GM18498 (cell line): ENCODE measurements around the gene ATXN1.
"Not testable (repeated sequence)": the region's sequence is repeated elsewhere in the genome, so short reads cannot be mapped to it uniquely, and the experiment has no call there.

Experiments
- ATAC-seq: cut with Tn5 transposase; IDR thresholded peaks from one replicate; pipeline ENCODE4 v1.9.1; 2021; ENCODE audit warnings: mild to moderate bottlenecking, moderate library complexity; ENCODE audit not compliant: unreplicated experiment

The ATXN1 gene

GRCh38 chr6:16470502-16471221 lies 290.6 kb downstream of the ATXN1 start:
- ATAC-seq = no peak

DNA sequence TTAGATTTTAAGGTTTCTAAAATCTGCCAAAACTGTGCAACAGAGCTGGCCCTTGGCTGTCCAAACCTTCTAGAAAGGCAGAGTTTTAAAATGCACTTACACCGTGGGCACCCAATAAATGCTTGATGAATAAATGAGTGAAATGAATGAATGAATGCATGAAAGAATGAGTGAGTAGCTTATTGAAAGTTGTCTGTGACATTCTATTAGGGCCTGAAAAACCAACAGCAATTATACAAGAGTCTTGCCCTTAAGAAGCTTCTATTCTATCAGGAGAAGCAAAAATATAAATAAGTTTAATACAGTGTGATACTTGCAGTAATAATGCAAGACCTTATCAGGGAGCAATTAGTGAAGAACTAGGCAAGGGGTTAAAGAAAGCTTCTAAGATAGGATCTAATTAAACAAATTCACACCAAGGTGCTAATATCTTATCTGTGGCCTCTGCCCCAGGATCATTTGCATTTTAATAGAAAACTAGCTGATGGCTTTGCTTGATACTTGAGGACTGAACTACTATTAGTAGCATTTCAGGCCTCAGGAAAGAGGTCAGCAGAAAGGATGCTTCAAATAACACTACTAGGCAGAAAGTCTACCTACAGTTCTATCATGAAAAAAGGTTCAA lies 292.2 kb downstream of the ATXN1 start:
- ATAC-seq = no peak

DNA sequence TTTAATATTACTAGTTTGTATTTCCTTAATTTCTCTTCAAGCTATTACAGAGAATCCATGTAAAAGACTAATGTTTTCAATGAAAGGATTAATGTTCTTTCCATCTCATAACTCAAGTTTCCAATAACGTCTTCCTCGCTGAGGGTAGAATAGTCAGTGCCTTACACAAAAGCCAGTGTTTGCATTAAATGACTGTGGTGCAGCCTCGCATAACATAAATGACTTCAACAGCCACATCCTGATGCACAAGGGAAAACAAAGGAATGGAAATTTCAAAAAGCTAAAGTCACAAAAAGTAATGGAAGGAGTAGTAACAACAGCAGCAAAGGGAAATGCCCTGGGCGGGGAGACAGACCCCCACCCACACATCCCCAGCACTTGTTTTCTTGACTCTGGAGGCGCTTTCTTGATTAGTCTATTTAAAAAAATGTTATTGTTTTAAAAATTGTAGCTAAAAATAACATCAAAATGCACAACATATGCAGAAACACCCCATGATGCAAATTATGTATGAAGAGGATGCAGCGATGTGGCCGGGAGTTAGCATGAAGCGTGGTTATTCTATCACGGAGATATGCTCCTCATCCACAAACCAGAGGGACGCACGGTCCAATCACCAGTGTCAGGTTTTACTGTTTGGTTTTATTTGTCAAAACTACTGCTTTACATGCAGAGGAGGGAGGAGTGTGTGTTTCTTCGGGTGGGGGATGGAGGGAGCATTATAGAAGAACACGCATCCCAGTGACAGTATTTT lies 294.3 kb downstream of the ATXN1 start:
- no peak for ATAC-seq

DNA sequence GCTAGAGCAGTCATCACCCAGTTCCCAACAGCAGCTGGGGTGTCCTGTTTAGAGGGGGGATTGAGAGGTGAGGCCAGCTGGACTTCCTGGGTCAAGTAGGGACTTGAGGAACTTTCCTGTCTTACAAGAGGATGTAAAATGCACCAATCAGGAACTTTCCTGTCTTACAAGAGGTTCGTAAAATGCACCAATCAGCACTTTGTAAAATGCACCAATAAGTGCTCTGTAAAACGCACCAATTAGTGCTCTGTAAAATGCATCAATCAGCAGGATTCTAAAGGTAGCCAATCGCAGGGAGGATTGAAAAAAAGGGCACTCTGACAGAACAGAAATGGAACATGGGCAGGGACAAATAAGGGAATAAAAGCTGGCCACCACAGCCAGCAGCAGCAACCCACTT lies 297.2 kb downstream of the ATXN1 start:
- no peak for ATAC-seq

DNA sequence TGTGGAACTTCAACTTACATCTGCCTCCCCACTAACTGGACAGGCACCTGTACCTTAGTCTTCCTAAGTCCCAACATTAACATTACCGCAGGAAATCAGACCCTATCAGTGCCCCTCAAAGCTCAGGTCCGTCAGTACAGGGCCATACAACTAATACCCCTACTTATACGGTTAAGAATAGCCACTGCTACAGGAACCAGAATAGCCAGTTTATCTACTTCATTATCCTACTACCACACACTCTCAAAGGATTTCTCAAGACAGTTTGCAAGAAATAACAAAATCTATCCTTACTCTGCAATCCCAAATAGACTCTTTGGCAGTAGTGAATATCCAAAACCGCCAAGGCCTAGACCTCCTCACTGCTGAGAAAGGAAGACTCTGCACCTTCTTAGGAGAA lies 298.0 kb downstream of the ATXN1 start:
- ATAC-seq = not testable (repeated sequence)

GRCh38 chr6:16461491-16461890 lies 299.8 kb downstream of the ATXN1 start:
- no peak for ATAC-seq

- ATAC-seq = not testable (repeated sequence)
These were observed 301.8 kb downstream of the ATXN1 start for GRCh38 chr6:16459472-16459871.

DNA sequence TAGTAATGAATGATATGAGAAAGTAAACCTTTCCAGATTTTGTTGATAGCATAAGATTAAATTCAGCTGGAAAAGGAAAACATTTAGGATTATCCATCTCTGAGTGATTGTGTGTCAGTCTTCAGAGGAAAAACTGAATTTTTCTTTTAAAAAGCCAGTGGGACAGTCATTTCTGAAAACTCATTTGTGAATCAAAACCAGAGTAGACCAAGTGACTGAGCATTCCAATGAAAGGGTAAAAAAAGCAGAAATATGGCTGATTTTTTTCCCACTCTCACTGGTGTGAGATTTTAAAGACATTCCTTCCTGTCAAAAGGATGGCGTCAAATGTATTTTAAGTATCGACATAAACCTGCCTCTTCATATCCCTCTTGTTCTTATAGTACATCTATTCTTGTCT lies 308.9 kb downstream of the ATXN1 start:
- no peak for ATAC-seq

DNA sequence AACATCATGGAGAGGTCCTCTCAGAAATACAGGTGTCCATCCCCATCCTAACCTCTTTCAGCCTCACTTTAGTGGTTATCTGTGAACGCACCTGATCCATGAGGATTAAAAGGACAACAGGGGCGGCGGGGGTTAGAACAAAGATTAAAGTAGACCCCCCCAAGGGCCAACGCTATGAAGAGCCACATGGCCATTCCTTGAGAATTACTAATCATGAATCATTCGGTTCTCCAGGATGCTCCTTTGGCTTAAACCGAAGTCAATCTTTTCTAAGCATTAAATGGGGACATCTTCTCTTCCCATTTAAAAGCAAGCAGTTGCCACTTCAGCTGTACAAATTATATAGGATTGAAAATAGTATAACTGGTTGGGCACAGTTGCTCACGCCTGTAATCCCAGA lies 310.4 kb downstream of the ATXN1 start:
- no peak for ATAC-seq

GRCh38 chr6:16450285-16450684 lies 311.0 kb downstream of the ATXN1 start:
- ATAC-seq = no peak

DNA sequence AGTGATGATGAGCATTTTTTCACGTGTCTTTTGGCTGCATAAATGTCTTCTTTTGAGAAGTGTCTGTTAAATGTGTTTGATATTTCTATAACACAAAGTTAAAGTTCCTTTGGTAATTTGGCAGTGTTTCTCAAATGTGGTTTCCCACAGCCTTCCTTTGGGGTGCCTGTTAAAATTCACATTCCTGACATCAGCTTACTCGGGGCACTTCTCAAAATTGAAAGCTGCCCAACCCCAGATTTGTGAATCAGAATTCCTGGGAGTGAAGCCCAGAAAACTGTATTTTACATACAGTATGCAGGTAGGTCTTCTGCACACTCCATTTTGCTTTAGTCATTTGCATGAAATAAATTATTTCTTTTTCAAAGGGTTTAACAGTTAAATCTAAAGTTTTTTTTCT lies 315.0 kb downstream of the ATXN1 start:
- no peak for ATAC-seq

- no peak for ATAC-seq
These were observed 319.2 kb downstream of the ATXN1 start for GRCh38 chr6:16442031-16442430.

DNA sequence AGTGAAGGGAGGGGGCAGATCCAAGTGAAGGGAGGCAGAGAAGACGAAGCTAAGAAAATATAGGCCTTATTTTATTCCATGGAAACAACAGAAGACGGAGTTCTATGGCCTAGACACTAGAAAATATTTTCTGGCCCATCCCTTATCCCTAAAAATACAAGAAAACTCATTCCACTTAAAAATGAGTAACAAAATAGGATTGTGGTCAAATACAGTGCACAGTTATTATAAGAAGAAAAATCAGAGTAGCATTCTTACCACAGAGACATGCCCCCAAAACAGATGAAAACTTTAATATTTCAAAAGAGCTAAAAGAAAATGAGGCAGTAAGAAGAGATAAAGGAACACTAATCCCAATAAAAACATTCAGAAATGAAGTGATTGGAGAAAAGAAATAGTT lies 320.0 kb downstream of the ATXN1 start:
- no peak for ATAC-seq

GRCh38 chr6:16440636-16441212 lies 320.5 kb downstream of the ATXN1 start:
- no peak for ATAC-seq

DNA sequence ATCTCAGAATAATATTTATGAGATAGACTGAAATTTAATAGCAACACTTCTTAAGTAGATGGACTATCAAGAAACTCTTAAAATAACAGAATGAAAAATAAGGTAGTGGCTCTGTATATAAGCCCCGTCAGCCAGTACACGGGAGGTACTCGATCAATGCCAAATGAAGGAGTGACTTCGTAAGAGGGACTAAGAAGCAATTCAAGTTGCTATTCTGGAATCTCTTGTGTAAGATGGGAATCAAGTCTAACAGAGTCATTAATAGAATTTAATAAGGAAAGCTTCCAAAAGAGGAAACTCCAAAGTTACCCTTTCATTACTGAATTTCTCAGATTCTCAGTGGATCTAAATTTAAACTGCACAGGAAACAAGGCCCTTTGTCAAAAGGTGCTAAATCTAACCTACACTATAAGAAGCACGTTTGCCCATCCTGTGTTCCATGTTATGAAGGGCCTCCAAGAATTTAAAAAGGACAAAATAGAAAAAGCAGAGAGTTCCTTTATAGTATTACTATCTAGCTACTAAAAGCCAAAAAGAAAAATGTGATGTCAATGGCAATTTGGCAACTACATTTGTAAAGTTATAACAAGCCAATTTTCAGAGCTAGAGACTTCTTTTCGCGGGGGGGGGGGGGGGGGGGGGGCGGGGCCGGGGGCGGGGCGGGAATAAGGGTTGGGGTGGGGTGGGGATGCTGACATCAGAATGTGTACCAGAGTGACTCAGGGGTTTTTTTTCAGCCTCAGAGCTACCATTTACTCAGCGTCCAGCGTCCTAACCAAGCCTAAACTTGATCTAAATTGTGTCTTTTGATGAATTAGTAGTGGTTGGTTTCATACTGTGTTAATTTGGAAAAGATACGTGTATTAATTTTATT lies 322.3 kb downstream of the ATXN1 start:
- no peak for ATAC-seq

GRCh38 chr6:16437984-16438383 lies 323.3 kb downstream of the ATXN1 start:
- no peak for ATAC-seq

GRCh38 chr6:16437095-16437494 lies 324.2 kb downstream of the ATXN1 start:
- ATAC-seq = no peak

GRCh38 chr6:16436550-16436949 lies 324.7 kb downstream of the ATXN1 start:
- no peak for ATAC-seq

DNA sequence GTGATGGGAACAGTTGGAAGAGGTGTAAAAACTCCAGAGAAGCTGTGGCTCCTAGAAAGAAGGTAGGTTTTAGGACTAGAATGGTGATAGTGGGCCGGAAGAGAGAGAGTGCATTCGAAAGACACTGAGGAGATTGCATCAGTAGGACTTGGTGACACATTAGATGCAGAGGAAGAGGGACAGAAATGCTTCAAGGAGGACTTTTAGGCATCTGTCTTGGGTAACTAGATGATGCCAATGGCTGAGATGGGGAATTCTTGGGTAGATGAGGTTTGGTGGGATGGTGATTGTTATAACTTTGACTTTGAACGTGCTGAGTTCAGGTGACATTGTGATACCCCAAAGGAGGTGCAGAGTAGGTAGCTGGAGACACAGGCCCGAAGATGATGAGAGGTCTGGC lies 326.4 kb downstream of the ATXN1 start:
- ATAC-seq = no peak

- no peak for ATAC-seq
These were observed 327.8 kb downstream of the ATXN1 start for GRCh38 chr6:16433338-16433890.
